Panc1 (cell line): ENCODE measurements around the gene TMEM25. TPM values are rescaled to one million over a fixed set of nuclear protein-coding genes. Genes with fewer than 3 reads are reported as not detected.
A peak's percentile ranks its signal among the peaks of the same experiment; 100 is the strongest.

Experiments
- ATAC-seq: fragments of 200-7000 bp; cut with Tn5 transposase; 2 replicates; pipeline ENCODE4 v1.9.1; 2020; ENCODE audit warnings: mild to moderate bottlenecking, moderate library complexity
- BruUV-seq: library from RNA; stranded (reverse); fragments of 400-500 nt; replicated peaks from 2 replicates; lab custom pipeline; 2021; lab: Mats Ljungman, UMichigan
- CTCF ChIA-PET: fragments of 300-600 bp; sonication (Branson Sonifier 250); formaldehyde crosslinking; loops from one replicate; lab custom pipeline; 2022; ENCODE audit warnings: antibody characterized with exemption; lab: Charles Lee
- POLR2A ChIA-PET: fragments of 300-600 bp; sonication (Branson Sonifier 250); formaldehyde crosslinking; loops from one replicate; lab custom pipeline; 2022; ENCODE audit warnings: antibody characterized with exemption; lab: Charles Lee
- DNase-seq: peaks from one replicate; pipeline ENCODE4 v3.0.0-alpha.2; 2010; ENCODE audit warnings: low read depth, low spot score
- H3K27ac ChIP-seq: 2 replicates; pipeline ENCODE4 v1.5.1; 2011; ENCODE audit warnings: mild to moderate bottlenecking, low read length, inconsistent platforms
- H3K27me3 ChIP-seq: fragments of 200-500 bp; sonication (Bioruptor generic); 2 replicates; pipeline ENCODE4 v1.6.0; 2014; ENCODE audit warnings: low read length, inconsistent platforms; ENCODE audit not compliant: control insufficient read depth, insufficient read depth
- H3K36me3 ChIP-seq: fragments of 200-500 bp; sonication (Bioruptor generic); 2 replicates; pipeline ENCODE4 v1.5.1; 2014; ENCODE audit warnings: inconsistent platforms, mild to moderate bottlenecking, low read length, moderate library complexity; ENCODE audit not compliant: control insufficient read depth, insufficient read depth
- H3K4me1 ChIP-seq: 2 replicates; pipeline ENCODE4 v1.5.1; 2011; ENCODE audit warnings: inconsistent platforms, mild to moderate bottlenecking, low read length, moderate library complexity; ENCODE audit not compliant: control insufficient read depth, insufficient read depth
- H3K4me3 ChIP-seq, 2 experiments: 2 replicates each; pipeline ENCODE4 v1.5.1; 2011 to 2012; ENCODE audit warnings: low read depth in 2 of 2, low read length in 2 of 2, mild to moderate bottlenecking in 2 of 2, inconsistent platforms in 1 of 2, moderate library complexity in 1 of 2
- H3K9me3 ChIP-seq: fragments of 200-500 bp; sonication (Bioruptor generic); 2 replicates; pipeline ENCODE4 v1.5.1; 2014; ENCODE audit warnings: low read depth, mild to moderate bottlenecking, inconsistent platforms, low read length, moderate library complexity; ENCODE audit not compliant: control insufficient read depth, insufficient read depth
- POLR2AphosphoS5 ChIP-seq: IDR thresholded peaks from 2 replicates; pipeline ENCODE4 v1.6.1; 2012; ENCODE audit warnings: mild to moderate bottlenecking, low read depth, low read length, moderate library complexity
- SIN3A ChIP-seq: IDR thresholded peaks from 2 replicates; pipeline ENCODE4 v1.6.1; 2012; ENCODE audit warnings: low read depth, mild to moderate bottlenecking, low read length, moderate library complexity, borderline replicate concordance; ENCODE audit not compliant: insufficient read depth
- TCF7L2 ChIP-seq: IDR thresholded peaks from 2 replicates; pipeline ENCODE4 v1.6.1; 2011; ENCODE audit warnings: mild to moderate bottlenecking, low read depth, low read length, inconsistent platforms
- in situ Hi-C: cut with HindIII; loops from 2 replicates; pipeline ENCODE4 v1.10.0; 2016; ENCODE audit warnings: low sequenced_read_pairs, low pct_unique_long_range_greater_than_20kb
- intact Hi-C: fragments of 100-400 bp; cut with micrococcal nuclease; formaldehyde crosslinking; loops from one replicate; pipeline ENCODE4 v1.10.0; 2022; ENCODE audit not compliant: unreplicated experiment
- total RNA-seq: library from RNA; stranded (reverse); gene quantifications from one replicate; pipeline ENCODE4 v1.2.1, GENCODE V29; 2021; ENCODE audit not compliant: unreplicated experiment
- TF ChIP-seq, protein P1 (sequence below): fragments of 450-650 bp; IDR thresholded peaks from 2 replicates; pipeline ENCODE4 v1.5.1; 2017; ENCODE audit warnings: mild to moderate bottlenecking
- TF ChIP-seq, protein P2 (sequence below), 2 experiments: IDR thresholded peaks; 2 replicates each; pipeline ENCODE4 v1.6.1; 2011 to 2012; ENCODE audit warnings: low read depth in 2 of 2, control low read depth in 1 of 2, low read length in 1 of 2, mild to moderate bottlenecking in 1 of 2, moderate library complexity in 1 of 2; ENCODE audit not compliant: insufficient read depth in 1 of 2

The TMEM25 gene
- total RNA-seq, 1 experiment from 2014 or later: 6.7 TPM

- BruUV-seq: no TSS peak
- Histone ChIP-seq H3K27me3 (no peaks in the 10 kb centered on the region), H3K36me3 (peaks cover 68% of the 10 kb centered on the region), H3K9me3 (no peaks in the 10 kb centered on the region), H3K27ac (peak overlapping the region; percentile 18; the same call in 1 of the 2 replicates), H3K4me1 (no peaks in the 10 kb centered on the region), H3K4me3 (no peak overlapping the region)
- CTCF ChIA-PET: no interaction called here
- POLR2A ChIA-PET: no interaction called here
- in situ Hi-C loops (no loop called here), intact Hi-C loops (no loop called here)
- no peak for ATAC-seq
- TF ChIP-seq, protein P1, sequence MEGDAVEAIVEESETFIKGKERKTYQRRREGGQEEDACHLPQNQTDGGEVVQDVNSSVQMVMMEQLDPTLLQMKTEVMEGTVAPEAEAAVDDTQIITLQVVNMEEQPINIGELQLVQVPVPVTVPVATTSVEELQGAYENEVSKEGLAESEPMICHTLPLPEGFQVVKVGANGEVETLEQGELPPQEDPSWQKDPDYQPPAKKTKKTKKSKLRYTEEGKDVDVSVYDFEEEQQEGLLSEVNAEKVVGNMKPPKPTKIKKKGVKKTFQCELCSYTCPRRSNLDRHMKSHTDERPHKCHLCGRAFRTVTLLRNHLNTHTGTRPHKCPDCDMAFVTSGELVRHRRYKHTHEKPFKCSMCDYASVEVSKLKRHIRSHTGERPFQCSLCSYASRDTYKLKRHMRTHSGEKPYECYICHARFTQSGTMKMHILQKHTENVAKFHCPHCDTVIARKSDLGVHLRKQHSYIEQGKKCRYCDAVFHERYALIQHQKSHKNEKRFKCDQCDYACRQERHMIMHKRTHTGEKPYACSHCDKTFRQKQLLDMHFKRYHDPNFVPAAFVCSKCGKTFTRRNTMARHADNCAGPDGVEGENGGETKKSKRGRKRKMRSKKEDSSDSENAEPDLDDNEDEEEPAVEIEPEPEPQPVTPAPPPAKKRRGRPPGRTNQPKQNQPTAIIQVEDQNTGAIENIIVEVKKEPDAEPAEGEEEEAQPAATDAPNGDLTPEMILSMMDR: no peak
- TF ChIP-seq SIN3A (no peak), POLR2AphosphoS5 (no peak), TCF7L2 (no peak)
- TF ChIP-seq, protein P2, sequence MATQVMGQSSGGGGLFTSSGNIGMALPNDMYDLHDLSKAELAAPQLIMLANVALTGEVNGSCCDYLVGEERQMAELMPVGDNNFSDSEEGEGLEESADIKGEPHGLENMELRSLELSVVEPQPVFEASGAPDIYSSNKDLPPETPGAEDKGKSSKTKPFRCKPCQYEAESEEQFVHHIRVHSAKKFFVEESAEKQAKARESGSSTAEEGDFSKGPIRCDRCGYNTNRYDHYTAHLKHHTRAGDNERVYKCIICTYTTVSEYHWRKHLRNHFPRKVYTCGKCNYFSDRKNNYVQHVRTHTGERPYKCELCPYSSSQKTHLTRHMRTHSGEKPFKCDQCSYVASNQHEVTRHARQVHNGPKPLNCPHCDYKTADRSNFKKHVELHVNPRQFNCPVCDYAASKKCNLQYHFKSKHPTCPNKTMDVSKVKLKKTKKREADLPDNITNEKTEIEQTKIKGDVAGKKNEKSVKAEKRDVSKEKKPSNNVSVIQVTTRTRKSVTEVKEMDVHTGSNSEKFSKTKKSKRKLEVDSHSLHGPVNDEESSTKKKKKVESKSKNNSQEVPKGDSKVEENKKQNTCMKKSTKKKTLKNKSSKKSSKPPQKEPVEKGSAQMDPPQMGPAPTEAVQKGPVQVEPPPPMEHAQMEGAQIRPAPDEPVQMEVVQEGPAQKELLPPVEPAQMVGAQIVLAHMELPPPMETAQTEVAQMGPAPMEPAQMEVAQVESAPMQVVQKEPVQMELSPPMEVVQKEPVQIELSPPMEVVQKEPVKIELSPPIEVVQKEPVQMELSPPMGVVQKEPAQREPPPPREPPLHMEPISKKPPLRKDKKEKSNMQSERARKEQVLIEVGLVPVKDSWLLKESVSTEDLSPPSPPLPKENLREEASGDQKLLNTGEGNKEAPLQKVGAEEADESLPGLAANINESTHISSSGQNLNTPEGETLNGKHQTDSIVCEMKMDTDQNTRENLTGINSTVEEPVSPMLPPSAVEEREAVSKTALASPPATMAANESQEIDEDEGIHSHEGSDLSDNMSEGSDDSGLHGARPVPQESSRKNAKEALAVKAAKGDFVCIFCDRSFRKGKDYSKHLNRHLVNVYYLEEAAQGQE (IDR thresholded peaks at IDR 0.05; ENCODE audit: insufficient read depth in 1 of 2, low read depth in 2 of 2, low read length in 1 of 2): no peak
- DNase-seq: no peak
Observed at GRCh38 chr11:118491041-118491440, 40.0 kb upstream of the TMEM25 start.

GRCh38 chr11:118497831-118498230 is 33.2 kb upstream of the TMEM25 start:
- Histone ChIP-seq H3K36me3 (peaks cover 76% of the 10 kb centered on the region), H3K4me1 (no peaks in the 10 kb centered on the region), H3K27ac (no peak overlapping the region), H3K9me3 (no peaks in the 10 kb centered on the region), H3K27me3 (no peaks in the 10 kb centered on the region), H3K4me3 (no peak overlapping the region)
- TSS peak; percentile 30 for BruUV-seq
- DNase-seq (no peak), ATAC-seq (no peak)
- intact Hi-C loops: no loop called here
- in situ Hi-C loops: no loop called here
- ChIA-PET POLR2A (interaction anchor here (0.5 kb wide), 1 partner anchor 88 kb away, joined by 4 read pairs; no protein-coding TSS in a partner anchor), CTCF (no interaction called here)
- TF ChIP-seq SIN3A: no peak
- TF ChIP-seq POLR2AphosphoS5: no peak
- TF ChIP-seq, protein P1: no peak
- no peak for TF ChIP-seq TCF7L2
- TF ChIP-seq, protein P2 (IDR thresholded peaks at IDR 0.05; ENCODE audit: insufficient read depth in 1 of 2, low read depth in 2 of 2, low read length in 1 of 2): no peak
